AG04449 (cell line): ENCODE measurements around the gene SLC6A3.

Experiments used
- CTCF ChIA-PET: fragments of 350-600 bp; formaldehyde crosslinking; extraction: SDS; loops from one replicate; lab custom pipeline; 2021; ENCODE audit warnings: antibody characterized with exemption; lab: Yijun Ruan, JAX
- POLR2A ChIA-PET: fragments of 400-600, 350-600 bp; formaldehyde crosslinking; extraction: SDS; loops from one replicate; lab custom pipeline; 2020; ENCODE audit warnings: antibody characterized with exemption, inconsistent platforms; lab: Yijun Ruan, JAX
- DNase-seq: peaks from one replicate; pipeline ENCODE4 v3.0.0-alpha.2; 2010; ENCODE audit warnings: low read depth, low spot score
- H3K4me3 ChIP-seq: 2 replicates; pipeline ENCODE4 v1.5.1; 2011; ENCODE audit warnings: low read depth, mild to moderate bottlenecking, control low read depth, low read length
- CTCF ChIP-seq: IDR thresholded peaks from one replicate; pipeline ENCODE4 v1.5.1; 2011; ENCODE audit warnings: mild to moderate bottlenecking, moderate library complexity, low read length, control low read depth, inconsistent platforms; ENCODE audit not compliant: insufficient read depth; ENCODE audit errors: missing control alignments

Gene SLC6A3

GRCh38 chr5:1380910-1381309 is 64.3 kb downstream of the SLC6A3 start:
- no peak for DNase-seq
- POLR2A ChIA-PET, result no interaction called here
- no peak overlapping the region for H3K4me3 ChIP-seq
- TF ChIP-seq CTCF, result no peak
- CTCF ChIA-PET, result interaction anchor here (1.1 to 2.0 kb wide), 4 partner anchors 9 to 264 kb away, joined by 3 to 5 read pairs (median 4); no protein-coding TSS in a partner anchor

GRCh38 chr5:1380011-1380817 is 65.0 kb downstream of the SLC6A3 start:
- no peak for DNase-seq
- ChIA-PET CTCF (interaction anchor here (0.9 to 2.0 kb wide), 7 partner anchors 9 to 265 kb away, joined by 3 to 5 read pairs (median 3); no protein-coding TSS in a partner anchor), POLR2A (no interaction called here)
- peak; percentile 53 for TF ChIP-seq CTCF
- H3K4me3 ChIP-seq, result no peak overlapping the region

- DNase-seq, result no peak
- CTCF ChIA-PET, result interaction anchor here (1.2 to 1.5 kb wide), 3 partner anchors 32 to 266 kb away, joined by 3 read pairs; no protein-coding TSS in a partner anchor
- TF ChIP-seq CTCF, result no peak
- POLR2A ChIA-PET, result no interaction called here
- no peak overlapping the region for H3K4me3 ChIP-seq
These were observed 66.2 kb downstream of the SLC6A3 start for GRCh38 chr5:1378866-1379659.

GRCh38 chr5:1378096-1378495 is 67.1 kb downstream of the SLC6A3 start:
- TF ChIP-seq CTCF, result no peak
- ChIA-PET POLR2A (no interaction called here), CTCF (no interaction called here)
- H3K4me3 ChIP-seq, result no peak overlapping the region
- DNase-seq, result no peak

DNA sequence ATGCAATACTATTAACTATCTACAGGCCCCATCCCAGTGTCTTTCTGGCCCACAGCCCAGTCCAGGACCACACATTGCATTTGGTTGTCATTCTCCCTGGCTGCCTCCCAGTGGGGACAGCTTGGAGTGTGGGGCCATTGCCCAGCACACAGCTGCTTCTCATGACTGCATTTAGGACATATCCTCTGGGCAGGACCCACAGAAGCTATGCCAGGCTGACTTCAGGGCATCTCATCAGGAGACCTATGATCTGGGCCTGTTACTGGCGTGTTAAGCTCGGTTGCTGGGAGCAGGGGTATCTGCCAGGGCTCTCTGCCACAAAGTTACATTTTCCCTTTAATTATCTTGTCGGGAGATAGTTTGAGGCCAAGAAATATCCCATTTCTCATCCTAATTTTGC is 68.3 kb downstream of the SLC6A3 start:
- CTCF ChIA-PET, result no interaction called here
- TF ChIP-seq CTCF, result no peak
- no peak for DNase-seq
- H3K4me3 ChIP-seq, result no peak overlapping the region
- POLR2A ChIA-PET, result interaction anchor here (0.7 kb wide), 1 partner anchor 268 kb away, joined by 3 read pairs; no protein-coding TSS in a partner anchor
